Measurements from ENCODE around the gene PBRM1.
A peak's percentile ranks its signal among the peaks of the same experiment; 100 is the strongest.
"Not testable (repeated sequence)": the region's sequence is repeated elsewhere in the genome, so short reads cannot be mapped to it uniquely, and the experiment has no call there.

The PBRM1 gene

DNA sequence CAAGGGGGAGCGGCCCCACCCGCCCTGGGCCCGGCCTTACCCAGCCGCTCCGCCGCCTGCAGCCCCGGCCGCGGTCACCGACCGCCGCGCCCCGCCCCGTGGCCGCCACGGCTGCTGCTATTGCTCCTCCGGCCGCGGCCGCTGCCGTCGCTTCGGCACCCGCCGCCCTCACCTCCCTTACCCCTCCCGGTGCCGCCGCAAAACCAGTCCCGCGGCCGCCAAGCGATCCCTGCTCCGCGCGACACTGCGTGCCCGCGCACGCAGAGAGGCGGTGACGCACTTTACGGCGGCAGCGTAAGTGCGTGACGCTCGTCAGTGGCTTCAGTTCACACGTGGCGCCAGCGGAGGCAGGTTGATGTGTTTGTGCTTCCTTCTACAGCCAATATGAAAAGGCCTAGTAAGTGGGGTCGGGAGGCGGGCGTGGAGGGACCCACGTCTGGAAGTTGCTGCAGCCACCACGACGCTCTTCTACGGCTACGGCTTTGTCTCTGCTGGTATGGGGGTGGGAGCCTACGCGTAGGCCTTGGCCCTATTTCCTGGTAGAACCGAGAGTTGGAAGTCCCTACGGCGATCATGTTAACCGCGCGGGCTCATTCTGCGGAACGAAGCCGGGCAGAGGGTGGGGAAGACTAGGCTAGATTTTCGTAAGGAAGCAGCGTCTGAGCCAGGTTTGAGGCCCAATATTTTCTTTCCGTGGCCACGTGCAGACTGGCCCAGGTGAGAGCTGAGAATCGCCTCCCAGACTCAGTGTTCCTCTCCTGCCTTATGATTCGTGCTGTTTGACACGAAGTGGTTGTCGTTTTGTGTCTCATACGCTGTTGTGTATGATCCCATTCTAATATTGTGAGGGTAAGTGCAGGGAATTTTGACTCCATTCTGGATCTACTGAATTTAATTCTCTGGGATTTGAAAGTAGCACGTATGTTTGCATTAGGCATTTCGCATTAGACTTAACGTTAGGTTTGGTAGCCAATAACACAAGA is at the start of gene PBRM1, which contains the start of gene GNL3:
TSS of gene PBRM1 (minus strand) at position 205 of the 983 bp plus-strand sequence.
TSS of gene GNL3 (plus strand) at position 324 of the 983 bp plus-strand sequence. CDS start at position 385, 61 bp downstream.
- peak; percentile 93 for DNase-seq

DNA sequence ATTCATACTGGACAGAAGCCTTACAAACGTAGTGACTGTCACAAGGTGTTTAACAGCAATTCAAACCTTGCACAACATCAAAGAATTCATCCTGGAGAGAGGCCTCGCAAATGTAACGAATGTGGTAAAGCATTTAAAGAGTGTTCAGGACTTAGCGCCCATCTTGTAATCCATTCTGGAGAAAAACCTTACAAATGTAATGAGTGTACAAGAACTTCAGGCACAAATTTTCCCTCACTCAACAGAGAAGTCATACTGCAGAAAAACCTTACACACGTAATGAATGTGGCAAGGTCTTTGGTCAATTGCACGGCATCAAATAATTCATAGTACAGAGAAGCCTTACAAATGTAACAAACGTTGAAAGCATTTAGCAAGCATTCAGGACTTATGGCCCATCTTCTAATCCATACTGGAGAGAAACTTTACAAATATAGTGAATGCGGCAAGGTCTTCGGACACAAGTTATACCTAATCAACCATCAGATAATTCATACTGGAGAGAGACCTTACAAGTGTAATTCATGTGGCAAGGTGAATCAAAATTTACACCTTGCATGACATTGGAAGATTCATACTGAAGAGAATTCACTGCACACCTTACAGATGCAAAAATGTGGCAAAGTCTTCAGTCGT is 47.7 kb upstream of the PBRM1 start:
- DNase-seq = no peak

DNA sequence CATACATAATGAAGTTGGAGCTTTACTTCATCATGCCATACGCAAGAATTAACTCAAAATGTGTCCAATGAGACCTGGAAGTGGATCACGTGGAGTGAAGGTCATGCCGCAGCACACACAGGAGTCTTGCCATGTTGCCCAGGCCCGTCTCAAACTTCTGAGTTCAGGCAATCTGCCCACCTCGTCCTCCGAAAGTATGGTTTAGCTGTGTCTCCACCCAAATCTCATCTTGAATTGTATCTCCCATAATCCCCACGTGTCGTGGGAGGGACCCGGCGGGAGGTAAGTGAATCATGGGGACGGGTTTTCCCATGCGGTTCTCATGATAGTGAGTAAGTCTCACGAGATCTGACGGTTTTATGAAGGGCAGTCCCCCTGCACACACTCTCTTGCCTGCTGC is 45.9 kb upstream of the PBRM1 start:
- DNase-seq = no peak

DNA sequence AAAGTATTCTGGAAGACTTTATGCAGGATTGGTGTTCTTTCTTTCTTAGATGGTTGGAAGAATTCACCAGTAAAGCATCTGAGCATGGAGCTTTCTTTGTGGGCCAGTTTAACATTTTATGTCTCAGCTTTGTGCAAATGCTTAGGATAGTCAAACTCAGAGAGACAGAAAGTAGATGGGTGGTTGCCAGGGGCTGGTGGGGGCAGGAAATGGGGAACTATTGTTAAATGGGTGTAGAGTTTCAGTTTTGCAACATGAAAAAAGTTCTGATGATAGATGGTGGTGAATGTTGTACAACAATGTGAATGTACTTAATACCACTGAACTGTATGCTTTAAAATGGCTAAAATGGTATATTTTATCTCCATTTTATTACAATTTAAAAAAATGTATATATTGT is 45.0 kb upstream of the PBRM1 start:
- DNase-seq = no peak

DNA sequence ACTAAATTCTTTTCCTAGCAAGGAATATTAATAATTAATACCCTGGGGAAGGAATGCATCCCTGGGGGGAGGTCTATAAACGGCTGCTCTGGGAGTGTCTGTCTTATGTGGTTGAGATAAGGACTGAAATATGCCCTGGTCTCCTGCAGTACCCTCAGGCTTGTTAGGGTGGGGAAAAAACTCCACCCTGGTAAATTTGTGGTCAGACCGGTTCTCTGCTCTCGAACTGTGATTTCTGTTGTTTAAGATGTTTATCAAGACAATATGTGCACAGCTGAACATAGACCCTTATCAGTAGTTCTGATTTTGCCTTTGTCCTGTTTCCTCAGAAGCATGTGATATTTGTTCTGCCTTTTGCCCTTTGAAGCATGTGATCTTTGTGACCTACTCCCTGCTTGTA is 43.0 kb upstream of the PBRM1 start:
- DNase-seq = not testable (repeated sequence)

DNA sequence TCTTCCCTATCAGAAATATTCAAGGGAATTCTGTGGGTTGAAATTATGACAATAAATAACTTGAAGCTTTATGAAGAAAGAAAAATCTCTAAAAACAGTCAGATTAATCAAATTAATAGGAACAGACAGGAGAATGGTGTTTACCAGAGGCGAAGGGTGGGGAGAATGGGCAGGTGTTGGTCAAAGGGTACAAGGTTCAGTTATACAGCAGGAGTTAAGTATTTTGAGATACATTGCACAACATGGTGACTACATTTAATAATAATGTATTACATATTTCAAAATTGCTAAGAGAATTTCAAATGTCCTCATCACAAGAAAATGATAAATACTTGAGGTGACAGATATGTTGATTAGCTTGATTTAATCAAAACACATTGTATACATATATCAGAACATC is 38.8 kb upstream of the PBRM1 start:
- DNase-seq = no peak

DNA sequence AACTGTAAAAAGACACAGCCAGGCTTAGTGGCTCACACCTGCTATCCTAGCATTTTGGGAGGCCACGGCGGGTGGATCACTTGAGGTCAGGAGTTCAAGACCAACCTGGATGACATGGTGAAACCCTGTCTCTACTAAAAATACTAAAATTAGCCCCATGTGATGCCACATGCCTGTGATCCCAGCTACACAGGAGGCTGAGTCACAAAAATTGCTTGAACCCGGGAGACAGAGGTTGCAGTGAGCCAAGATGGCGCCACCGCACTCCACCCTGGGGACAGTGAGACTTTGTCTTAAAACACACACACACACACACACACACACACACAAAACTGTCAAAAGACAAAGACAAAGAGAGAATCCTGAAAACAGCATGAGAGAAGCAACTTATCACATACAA is 38.2 kb upstream of the PBRM1 start:
- no peak for DNase-seq

DNA sequence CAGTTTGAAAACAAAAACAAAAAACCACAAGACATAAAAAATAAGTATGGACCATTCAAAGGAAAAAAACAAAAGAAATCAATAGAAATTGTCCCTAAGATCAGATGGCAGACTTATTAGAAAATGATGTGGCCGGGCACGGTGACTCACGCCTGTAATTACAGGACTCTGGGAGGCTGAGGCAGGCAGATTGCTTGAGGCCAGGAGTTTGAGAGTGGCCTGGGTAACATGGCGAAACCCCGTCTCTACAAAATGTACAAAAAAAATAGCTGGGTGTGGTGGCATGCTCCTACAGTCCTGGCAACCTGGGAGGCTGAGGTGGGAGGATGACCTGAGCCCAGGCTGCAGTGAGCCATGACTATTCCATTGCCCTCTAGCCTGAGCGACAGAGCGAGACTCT is 36.8 kb upstream of the PBRM1 start:
- DNase-seq = no peak

DNA sequence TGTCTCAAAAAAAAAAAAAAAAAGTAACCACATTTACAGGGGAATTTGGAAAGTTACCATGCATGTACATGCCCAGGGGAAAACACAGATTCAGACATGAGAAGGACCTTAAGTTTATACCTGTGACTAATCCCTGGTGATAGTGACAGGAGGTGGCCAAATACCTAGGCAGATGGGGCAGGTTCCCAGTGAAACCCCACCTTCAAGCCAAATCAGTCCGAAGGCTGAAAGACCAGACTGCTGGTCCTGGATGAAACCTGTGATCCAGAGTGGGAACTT is 36.0 kb upstream of the PBRM1 start:
- DNase-seq = no peak

DNA sequence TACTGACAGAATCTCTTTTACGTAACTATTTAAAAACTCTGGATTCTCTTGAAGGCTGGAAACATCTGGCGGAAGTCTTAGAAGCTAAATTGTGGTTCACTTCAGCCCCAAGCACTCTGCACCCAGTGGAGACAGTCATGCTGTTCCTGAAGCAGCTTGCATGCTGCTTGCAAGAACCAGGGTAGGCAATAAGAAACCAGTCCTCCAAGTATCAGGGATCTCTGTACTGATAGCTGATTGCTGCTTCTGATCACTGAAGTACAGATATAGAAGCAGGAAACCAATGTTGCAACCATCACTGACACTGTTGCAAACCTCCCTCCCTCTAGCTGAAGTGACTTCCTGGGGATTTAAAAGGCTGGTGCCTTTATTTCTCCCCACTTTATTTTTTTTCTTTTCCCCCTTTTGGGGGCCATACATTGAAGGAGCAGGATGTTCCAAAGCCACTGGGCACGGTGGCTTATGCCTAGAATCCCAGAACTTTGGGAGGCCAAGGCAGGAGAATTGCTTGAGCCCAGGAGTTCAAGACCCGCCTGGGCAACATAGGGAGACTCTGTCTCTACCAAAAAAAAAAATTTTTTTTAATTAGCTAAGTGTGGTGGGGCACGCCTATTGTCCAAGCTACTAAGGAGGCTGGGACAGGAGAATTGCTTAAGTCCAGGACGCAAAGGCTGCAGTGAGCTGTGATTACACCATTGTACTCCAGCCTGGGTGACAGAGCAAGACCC is 35.5 kb upstream of the PBRM1 start:
- no peak for DNase-seq

DNA sequence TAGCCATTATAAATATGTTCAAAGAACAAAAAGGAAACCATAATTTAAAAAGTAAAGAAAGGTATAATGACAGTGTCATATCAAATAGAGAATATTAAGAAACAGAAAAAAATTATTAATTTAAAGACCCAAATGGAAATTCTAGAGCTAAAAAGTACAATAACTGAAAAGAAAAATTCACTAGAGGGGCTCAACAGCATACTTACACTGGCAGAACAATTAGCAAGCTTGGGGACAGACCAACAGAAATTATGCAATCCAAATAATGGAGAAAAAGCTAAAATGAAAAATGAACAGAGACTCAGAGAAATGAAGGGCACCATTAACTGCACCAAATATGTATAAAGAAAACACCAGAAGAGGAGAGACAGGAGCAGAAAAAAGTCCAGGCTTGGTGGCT is 33.9 kb upstream of the PBRM1 start:
- DNase-seq = no peak

DNA sequence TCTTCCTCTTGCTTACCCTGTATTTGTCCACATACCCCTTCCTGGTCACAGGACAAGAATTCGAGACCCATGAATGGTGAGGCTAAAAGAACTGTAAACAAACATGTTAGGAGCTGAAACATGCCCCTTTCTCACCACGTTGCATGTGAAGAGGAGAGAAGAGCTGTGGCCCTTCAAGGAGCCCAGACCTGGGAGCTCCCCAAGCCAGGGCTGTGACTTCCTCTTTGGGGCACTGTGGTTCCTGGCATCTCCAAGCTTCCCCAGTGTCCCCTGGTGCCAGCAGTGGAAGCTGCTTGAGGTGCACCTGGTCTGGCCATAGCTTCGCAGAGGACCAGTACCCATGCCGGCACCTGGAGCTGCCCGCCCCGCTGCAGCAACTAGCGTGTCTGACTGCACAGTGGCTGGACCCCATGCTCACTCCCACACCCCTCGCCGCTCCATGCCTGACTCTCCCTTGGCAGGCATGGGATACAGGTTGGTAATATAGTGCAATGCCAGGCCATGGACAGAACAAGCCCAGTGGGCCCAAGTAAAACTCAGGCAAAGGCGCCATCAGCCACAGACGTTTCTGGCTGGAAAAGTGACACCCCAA is 30.1 kb upstream of the PBRM1 start:
- no peak for DNase-seq

DNA sequence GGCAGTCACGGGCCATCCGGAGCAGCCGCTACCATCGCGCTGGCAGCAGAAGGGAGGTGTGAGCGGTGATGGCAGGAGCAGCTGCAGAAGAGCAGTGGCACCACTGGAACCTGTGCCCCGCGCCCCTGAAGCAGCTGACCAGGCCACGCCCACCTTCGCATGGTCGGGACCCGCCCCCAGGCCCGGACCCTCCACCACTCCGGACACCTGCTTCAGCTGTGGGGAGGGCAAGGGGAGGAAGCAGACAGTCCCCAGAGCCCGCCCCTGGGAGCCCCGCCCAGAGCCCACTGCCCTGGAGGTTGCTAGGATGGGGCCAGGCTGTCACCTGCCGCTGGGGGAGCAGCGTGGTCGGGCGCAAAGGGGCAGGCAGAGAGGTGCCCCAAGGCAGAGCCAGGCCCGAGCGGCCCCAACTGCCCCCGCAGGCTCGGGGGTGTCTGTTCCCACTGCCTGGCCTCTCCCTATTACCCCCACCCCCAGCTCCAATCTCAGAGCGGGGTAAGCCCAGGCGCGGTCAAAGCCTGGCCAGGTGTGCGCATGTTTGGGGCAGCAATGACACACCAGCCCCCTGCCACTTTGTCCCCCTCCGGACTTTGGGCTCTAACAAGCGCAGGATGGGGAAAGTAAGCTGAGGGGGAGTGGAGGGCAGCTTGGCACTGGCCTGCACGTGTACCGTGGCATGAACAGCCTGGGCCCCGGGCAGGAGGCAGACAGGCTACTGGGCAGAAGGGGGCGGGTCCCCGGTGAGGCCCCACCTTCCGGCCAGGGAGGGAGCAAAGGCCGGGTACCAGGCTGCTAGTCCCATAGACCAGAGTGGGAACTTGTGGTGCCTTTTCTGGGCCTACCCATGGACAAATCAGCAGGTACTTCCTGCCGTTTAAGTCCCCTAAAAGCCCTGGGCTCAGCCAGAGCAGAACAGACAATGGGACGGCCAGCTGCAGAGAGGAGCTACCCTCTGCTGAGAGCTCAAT is 28.9 kb upstream of the PBRM1 start:
- DNase-seq = no peak

DNA sequence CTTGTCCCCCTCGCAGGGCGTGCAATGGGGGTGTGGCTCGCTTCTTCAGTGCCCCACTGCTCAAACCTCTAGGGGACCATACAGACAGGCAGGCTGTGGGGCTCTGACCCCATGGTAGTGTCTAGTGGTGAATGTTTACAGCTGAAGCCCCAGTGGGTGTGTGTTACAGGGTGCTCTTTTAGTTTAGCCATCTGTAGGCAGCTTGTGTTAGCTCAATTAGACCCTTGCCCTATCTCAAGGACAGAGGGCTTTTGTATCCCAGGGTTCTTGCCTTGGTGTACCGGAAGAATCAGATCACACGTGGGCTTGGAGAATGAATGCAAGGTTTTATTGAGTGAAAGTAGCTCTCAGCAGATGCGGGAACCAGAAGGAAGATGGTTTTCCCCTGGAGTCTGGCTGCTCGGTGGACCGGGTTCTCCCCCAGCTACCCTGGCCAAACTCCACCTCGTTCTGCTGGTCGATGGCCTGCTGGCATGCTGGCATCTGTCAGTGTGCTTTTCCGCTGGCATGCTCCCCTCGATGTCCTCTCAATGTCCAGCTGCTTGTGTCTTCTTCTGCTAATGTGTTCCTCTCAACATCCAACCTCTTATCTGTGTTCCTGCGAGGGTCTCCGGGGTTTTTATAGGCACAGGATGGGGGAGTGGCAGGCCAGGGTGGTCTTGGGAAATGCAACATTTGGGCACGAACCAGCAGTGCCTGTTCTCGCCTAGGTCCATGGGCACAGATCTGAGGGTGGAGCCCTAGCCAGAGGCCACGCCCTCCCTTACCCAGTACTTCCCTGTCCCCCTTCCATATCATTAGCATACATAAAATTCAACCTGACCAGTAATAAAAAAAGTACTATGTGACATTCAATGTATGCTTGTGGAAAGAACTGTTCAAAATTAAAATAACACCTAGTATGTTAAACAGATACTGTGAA is 26.8 kb upstream of the PBRM1 start:
- no peak for DNase-seq

DNA sequence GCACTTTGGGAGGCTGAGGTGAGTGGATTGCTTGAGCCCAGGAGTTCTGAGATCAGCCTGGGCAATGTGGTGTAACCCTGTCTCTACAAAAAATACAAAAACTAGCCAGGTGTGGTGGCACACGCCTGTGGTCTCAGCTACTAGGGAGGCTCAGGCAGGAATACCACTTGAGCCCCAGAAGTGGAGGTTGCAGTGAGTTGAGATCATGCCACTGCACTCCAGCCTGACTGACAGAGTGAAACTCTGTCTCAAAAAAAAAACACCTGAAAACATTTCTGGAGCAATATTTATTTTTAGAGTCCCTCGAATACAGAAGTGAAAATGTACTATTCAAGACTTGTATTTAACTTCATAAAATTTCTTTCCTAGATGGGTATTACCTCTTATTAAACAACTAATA is 24.8 kb upstream of the PBRM1 start:
- DNase-seq = no peak

DNA sequence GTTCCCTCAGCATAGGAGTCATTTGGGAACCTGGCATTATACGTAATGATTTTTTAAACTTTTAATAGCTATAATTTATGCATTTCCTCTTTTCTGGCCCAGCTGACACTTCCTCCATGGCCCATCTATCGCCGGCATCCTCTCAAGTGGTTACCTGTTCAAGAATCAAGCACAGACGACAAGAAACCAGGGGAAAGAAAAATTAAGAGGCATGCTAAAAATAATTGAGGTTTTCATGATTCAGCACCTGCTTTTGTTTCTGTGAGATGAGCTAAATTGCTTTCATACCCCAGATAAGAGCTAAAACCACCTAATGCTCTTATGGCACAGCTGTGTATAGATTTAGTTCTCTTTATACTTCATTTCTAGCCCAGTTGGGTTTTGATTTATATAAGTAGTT is 21.9 kb upstream of the PBRM1 start:
- DNase-seq = no peak

DNA sequence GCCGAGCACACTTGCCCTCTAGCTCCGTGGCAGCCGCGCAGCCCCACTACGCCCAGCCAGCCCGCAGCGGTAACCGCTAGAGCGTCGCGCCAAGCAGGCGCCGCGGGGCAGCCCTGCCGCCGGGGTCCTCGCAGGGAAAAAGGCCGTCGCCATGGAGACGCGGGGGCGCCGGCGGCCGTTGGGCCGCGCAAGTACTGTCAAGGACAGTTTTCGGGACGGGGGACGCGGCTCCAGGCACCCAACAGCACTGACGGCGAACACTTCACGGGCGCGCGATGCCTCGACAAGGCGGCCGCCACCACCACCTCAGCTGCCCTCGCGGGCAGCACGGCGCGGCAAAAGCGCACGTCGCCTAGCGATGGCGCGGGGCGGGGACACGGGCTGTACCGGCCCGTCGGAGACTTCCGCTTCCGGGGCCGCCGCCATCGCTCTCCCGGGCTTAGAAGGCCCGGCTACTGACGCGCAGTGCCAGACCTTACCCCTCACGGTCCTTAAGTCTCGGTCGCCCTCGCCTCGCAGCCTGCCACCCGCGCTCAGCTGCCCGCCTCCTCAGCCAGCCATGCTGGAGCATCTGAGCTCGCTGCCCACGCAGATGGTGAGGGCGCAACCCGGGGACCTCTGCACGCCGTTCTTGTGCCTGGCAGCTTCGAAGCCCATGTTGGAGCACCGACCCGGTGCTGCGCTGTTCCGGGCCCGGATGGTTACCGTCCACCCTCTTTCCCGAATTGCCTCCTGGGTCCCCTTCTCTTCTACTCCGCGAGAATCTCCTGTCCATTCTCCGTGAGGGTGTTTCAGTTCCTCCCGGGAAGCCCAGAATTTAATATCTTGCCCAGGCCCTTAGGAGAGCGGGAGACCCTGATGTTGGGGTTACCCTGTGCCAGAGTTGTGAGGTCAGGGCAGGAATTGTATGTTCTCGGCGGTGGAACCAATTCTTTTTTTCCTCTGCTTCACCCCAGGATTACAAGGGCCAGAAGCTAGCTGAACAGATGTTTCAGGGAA is 20.3 kb upstream of the PBRM1 start, which contains the start of the genes GLT8D1 and SPCS1:
TSS of gene GLT8D1 (minus strand) at position 104 of the 999 bp plus-strand sequence. CDS start 5,331 bp downstream, outside the sequence.
TSS of gene SPCS1 (plus strand) at position 419 of the 999 bp plus-strand sequence. CDS start at position 560, 141 bp downstream.
- DNase-seq = peak; percentile 89

DNA sequence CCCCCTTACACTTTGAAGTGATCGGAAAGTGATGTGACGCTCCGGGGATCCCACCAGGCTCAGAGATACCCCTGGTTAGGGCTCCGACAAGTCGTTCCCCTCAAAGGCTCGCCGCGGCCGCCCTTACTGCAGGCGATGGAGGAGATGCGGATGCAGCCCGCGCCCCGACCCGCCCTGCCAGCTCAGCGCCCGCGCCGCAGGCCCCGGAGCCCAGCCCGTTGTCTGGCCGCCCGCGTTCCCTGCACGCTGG is 19.6 kb upstream of the PBRM1 start:
- no peak for DNase-seq

DNA sequence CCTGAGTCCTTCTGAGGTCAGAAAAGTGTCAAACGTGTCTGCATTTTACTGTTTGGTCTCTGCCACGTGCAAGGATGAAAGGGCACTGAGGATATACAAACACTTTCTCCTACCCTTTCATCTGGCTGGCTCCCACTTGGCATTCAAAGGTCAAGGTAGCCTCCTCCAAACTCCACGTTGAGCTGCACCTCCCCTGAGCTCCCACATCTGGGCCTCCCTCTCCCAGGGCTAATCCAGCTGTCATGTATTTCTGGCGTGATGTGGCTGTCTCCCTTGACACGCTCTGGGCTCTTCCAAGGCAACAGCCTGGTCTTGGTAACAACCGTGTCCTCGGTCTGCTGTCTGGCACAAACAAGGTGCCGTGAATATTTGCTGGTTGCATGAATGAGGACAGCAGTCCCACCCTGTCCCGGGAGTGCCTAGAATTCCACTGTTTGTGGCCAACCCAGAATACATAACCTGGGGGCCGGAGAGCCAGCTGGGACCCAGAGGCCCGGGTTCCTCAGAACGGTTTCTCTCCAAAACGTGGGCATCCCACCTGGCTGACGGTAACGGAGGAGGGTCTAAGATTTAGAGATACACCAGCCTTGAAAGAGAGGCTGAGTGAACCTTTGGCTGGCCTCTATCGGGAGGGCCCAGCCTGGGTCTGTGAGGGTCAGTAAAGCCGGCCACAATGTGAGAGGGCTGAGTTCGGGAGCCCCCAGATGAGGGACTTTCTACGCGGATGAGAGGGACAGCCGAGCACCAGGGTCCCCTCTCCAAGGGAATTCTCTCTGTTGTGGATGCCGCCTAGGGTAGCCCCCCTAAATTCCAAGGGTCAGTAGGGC is 19.1 kb upstream of the PBRM1 start:
- peak; percentile 31 for DNase-seq

Measured in HCEC 1CT (cell line).